Measurements from ENCODE around the gene IQCE.
"Not testable (repeated sequence)": the region's sequence is repeated elsewhere in the genome, so short reads cannot be mapped to it uniquely, and the experiment has no call there.

Gene IQCE

DNA sequence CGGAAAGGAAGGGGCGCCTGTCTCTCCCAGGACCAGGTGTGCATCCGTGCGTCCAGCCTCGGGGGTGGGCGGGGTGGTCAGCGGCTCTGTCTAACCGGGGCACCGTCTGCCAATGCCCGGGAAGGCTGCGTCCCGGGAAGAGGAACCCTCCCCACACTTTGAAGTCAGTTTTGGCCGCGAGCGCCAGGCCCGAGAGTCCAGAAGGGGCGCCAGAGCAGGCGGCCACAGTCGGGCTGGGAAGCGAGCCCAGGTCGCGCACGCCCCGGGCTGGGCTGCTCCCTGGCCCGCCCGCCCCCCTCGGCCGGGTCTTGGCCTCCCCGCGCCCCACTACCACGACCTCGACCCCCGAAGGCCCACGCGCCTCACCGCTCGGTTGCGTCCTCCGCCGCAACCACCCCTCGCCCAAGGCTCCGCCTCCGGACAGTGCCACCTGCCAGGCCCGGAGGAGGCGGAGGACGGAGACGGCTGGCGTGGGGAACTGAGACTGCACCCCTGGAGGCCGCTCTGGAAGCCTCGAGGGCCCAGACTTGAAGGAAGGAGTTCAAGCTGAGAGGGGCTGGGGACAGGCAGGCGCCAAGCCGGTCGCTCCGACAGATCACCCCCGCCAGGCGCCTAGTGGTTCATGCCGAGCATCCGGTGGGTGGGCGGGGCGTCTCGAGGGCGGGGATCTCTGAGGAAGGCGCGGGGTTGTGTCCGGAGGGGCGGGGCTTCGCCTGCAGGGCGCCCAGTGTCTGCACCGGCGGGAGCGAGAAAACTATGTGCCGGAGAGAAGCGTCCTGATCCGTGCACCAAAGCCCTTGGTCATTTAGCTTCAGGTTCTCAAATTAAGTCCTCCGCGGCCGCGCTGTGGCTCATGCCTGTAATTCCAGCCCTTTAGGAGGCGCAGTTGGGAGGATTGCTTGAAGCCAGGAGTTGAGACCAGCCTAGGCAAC is 3.4 kb upstream of the IQCE start, which contains the start of gene BRAT1:
TSS of gene BRAT1 (minus strand) at position 404 of the 932 bp plus-strand sequence. CDS start 1,093 bp downstream, outside the sequence.
- DNase-seq = peak; percentile 92

DNA sequence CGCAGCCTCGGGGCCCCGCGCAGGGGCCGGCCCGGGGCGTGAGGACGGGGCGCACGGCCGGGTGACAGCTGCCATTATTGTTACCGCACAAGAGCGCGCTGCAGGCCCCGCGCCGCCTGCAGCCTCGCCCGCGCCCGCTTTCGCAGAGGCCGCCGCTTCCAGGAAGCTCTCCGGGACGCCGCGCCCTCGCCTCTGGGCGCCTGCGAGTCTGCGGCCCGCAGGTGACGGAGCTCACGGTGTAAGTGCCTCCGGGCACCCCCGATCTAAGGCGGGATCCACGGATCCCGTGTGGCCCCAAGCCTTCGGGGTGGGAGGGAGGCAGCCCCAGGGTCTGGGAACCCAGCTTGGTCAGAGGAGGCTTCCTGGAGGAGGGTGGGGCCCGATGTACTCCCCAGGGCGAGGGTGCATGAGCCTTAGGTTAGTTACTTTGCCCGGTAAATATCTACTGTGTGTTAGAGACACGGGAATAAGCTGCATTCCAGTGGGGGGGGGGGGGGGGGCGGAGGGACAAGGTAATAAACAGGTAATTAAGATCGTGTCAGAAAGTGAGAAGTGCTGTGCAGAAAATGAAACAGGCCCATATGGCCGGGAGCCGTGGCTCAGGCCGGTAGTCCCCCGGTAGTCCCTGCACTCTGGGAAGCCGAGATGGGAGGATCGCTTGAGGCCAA is 638 bp downstream of the IQCE start:
- peak; percentile 23 for DNase-seq

DNA sequence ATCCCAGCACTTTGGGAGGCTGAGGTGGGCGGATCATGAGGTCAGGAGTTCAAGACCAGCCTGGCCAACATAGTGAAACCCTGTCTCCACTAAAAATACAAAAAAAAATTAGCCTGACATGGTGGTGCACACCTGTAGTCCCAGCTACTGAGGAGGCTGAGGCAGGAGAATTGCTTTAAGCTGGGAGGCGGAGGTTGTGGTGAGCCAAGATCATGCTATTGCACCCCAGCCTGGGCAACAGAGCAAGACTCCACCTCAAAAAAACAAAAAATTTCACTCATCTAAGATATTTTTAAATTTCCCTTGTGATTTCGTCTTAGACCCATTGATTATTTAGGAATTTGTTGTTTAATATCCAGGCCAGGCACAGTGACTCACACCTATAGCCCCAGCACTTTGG is 5.2 kb downstream of the IQCE start:
- not testable (repeated sequence) for DNase-seq

DNA sequence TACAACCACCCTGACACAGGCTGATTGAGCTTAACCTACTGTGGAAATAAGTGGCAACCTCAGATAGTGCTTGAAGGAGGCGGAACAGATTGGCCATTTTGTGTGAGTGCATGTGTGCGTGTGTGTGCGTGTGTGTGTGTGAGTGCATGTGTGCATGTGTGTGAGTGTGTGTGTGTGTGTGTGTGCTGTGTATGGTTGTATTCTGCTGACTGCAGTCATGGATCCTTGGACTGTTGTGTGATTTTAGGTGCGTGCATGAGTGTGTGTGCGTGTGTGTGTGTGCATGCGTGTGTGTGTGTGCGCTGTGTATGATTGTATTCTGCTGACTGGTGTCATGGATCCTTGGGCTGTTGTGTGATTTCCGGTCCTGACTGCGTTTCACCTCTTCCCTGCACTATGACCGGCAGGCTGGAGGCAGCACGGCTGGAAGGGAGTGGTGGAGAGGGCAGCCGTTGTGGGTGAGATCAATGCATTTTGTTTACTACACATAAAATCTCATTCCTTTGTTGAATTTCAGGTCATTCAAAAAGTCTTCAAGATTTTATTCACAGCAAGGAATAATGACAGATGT is 6.3 kb downstream of the IQCE start:
- DNase-seq = no peak

DNA sequence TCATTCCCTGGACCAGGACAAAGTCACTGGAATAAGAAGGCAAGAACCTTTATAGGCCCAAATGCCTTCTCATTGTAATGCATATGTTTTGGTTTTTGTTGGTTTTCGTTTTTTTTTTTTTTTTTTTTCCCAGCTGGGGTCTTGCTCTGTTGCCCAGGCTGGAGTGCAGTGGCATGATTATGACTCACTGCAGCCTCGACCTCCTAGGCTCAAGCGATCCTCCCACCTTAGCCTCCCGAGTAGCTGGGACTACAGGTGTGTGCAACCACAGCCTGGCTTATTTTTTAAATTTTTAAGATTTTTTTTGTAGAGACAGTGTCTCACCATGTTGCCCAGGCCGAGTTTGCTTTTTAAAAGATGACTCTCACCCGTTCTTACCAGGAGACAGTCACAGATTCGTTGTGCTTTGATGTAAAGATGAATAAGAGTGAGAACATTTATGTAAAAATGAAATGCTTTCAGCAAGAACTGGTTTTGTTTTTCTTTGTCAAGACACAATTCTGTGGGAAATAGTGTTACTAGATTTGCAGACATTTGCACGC is 7.6 kb downstream of the IQCE start:
- DNase-seq = no peak

DNA sequence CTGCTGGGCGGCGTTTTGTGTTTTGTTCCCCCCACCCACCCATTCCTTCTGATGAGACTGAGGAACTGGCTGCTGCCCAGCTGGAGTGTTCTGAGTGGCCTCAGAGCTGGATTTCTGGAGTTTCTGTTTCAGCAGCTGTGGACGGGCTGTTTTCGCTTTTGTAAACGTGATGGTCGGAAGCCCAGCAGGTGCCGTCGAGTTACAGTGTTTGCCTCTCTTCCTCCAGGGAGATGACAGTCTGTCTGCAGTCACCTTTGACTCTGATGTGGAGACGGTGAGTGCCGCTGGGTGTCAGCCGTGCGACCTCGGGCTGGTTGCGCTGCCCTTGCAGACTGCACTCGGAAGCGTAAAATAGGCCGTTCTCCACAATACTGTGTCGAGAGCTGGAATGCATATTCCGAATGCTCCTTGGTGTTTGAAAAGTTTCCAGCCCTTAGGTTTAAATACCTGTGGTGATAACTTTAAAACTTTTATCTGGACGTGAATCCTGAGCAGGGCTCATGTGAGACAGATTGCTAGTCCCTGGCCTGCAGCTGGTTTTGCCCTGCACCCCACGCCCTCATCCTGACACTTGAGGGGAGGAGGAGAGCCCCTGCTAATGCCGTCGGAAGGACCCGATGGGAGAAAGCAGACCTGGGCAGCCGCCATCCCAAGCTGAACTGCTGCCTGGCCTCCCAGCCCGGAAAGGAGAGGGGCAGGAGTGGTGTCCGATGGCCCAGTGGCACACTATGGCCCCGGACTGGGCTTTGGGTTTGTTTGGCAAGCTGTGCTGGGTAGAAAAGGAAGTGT is 8.3 kb downstream of the IQCE start:
- DNase-seq = no peak

DNA sequence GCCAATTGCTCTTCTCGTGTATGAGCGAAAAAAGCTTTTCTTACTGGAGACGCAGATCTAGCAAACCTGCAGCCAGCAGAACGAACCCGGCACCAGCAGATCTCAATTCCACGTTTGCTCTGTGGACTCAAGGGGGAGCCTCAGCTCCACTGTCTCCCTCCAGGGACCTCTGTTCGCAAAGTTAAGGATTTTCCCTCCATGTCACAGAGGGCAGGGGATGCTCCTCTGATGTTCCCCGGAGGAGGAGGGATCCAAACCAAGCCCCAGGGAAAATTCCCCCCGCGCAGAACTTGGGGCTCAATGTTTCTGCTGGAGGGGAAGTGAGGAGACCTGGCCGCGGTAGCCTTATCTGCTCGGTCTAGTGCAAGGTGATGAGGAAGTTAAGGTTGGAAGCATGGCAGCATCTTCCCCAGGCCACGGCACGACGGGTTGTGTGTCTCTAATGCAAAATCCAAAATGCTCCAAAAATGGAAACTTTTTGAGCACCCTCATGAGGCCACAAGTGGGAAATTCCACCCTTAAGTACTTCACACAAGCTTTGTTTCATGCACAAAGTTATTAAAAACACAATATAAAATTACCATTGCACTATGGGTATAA is 9.0 kb downstream of the IQCE start:
- DNase-seq = peak; percentile 32

DNA sequence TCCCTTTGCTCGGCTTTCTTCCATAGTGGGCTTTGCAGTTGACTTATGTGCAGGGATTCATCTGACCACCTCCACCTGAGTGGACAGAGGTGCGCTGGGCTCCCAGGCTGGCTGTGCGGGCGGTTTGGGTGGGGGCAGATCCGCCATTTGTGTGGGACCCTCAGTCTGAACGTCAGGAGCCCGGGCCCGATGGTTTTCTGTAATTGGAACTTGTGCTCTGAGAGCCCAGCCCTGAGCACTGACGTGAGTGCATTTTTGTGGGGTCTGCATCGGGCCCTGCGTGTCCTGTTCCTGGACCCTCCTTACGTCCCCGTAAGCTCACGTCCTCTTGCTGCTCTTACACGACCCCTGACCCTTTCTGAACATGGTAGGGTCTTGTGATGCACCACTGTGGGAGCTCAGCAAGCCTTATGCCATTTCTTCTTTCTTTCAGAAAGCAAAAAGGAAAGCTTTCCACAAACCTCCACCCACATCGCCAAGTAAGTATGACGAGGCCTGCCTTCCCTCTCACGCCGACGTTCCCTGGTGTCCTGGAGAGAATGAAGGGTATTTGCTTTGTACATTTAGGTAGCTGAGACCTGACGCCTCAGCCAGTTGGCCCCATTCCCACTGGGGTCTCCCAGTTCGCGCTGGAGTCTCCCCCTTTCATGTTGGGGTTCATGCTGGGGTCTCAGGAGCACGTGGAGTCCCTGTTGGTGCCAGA is 9.9 kb downstream of the IQCE start:
- no peak for DNase-seq

DNA sequence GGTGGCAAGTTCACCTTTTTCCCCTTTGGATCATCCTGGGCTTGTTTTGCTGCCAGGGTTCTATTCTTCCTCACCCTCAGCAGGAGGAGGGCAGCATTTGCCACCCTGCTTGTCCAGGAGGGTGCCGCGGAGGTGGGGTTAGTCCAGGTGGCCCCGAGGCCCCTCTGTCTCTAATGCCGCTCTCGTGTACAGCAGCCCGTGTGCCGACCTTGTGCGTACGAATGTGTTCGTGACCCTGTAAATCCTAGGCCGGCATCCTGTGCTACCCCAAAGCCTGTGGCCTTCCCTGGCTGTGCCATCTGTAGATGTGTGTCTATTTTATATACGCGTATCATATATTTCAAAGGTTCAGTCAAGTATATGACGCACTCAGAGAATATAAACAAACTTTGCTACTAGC is 10.6 kb downstream of the IQCE start:
- no peak for DNase-seq

DNA sequence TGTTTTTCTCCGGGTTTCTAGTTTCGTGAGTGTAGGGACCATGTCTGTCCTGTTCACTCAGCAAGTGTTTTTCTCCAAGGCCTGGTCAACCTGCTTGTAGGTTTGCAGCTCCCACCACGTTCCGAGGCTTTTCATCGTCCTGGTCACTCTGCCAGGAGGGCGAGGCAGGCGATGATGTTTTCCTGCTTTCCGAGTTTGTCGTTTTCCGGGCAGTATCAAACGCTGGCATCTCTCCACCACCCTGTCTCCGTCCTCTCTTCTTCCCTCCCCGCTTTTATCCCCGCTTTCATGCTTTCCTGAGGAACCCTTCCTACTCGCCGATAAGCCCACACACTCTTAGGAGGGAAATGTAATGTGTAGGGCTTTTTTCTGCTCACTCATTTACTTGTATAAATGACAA is 11.2 kb downstream of the IQCE start:
- DNase-seq = no peak

DNA sequence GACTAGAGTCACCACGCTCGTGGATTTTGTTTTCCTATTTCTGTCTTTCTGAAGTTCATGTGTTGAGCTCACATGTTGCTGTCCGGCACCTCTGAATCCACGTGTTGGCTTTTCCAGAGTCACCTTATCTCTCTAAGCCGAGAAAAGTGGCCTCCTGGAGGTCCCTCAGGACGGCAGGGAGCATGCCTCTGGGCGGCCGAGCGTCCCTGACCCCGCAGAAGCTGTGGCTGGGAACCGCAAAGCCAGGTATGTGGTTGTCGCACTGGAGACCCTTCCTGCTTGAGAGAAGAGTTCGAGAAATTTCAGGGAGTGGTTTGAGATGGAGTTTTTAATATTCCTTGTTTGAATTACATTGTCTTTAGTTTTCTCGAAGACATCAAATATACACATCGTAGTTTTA is 12.6 kb downstream of the IQCE start:
- no peak for DNase-seq

DNA sequence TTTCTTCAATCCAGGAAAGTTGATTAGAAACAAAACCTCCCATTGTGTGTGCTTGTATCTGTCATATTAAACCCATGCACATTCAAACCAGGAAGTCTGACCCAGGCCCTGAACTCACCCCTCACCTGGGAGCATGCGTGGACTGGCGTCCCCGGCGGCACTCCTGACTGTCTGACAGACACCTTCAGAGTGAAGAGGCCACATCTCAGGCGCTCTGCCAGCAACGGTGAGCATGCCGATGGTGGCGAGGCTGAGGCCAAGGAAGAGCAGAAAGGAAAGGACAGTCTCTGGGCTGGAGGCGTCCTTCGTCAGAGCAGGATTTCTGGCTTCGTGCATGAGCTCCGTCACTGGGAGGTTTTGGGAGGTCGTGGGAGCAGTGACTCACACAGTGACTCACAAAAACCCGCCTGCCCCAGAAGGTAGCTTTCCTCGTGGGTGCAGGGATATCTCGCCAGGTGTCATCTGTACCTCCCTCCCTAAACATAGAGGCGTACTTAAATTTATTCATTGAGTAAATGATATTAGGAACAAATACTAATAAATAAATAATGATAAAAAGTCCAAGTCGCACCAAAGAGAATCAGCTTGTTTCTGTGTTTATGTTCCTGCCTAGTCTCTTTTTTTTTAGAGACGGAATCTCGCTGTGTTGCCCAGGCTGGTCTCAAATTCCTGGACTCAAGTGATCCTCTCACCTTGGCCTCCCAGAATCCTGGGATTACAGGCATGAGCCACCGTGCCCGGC is 13.5 kb downstream of the IQCE start:
- no peak for DNase-seq

DNA sequence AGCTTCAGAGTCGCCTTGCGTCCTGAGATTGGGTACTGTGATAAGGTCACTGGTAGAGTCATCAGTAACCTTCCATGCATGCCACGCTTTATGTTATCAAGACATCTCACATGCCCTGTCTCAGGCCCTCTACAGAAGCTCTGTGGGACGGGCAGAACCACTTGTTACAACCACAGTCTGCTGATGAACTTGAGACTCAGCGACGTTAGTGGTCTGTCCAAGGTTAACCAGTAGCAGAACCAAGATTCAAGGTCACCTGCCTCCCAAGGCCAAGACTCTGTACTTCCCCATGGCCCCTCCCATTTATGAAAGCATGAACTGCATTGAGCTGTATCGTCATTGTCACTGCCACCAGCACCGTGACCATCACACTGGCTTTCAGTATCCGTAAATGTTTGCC is 15.0 kb downstream of the IQCE start:
- DNase-seq = no peak

DNA sequence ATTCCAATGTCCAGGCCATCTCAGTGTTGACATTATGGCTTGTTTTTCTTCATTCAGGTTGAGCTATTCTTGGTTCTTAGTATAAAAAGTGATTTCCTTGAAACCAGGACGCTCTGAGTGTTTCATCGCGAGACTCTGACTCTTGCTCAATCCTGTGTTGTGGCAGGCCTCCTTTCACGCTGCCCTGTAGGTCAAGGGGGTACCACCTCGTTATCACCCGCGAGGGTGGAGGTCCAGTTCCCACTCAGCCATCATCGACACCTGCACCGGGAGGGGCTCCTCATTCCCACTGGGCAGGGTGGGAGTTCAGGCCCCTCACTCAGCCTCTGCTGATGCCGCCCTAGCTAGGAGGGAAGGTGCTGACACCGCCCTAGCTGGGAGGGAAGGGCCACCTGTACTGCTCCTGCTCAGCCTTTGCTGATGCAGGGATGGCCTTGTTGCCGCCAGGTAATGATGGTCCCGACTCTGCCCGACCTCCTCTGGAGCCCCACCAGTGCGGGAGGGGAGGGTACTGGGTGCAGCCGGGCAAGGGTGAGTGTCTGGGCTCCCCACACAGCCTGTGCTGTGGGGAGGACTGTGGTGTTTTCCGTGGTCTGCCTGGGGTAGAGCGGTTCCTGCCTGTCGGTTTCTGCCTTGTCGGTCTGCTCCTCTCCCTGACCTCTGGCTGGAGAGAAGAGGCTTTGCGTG is 16.4 kb downstream of the IQCE start:
- DNase-seq = no peak

DNA sequence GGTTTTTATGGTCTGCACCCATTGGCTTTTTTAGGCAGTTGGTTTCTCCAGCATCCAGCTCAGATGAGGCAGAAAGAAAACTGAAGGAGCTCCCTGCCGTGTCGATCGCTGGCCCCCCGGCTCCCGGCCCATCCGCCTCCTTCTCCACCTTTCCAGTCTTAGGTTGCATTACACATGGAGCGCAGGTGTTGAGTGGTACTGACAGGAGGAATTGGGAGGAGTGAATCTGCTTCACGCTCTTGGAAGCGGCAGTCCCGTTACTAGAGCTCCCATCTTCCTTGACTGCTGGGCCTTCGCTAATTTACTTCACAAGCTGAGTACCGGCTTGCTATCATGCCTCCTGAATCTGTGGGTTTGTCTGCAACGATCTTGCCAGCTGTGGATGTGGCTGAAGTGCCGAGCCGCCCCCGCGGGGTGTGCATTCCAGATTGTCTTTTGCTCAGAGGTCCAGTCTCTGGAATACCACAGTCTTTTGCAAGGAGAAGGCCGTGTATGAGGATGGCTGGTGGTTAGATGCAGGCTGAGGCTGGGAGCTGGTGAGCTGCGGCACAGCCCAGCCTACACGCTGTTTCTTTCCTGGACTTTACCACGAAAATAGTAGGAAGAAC is 17.1 kb downstream of the IQCE start:
- no peak for DNase-seq

DNA sequence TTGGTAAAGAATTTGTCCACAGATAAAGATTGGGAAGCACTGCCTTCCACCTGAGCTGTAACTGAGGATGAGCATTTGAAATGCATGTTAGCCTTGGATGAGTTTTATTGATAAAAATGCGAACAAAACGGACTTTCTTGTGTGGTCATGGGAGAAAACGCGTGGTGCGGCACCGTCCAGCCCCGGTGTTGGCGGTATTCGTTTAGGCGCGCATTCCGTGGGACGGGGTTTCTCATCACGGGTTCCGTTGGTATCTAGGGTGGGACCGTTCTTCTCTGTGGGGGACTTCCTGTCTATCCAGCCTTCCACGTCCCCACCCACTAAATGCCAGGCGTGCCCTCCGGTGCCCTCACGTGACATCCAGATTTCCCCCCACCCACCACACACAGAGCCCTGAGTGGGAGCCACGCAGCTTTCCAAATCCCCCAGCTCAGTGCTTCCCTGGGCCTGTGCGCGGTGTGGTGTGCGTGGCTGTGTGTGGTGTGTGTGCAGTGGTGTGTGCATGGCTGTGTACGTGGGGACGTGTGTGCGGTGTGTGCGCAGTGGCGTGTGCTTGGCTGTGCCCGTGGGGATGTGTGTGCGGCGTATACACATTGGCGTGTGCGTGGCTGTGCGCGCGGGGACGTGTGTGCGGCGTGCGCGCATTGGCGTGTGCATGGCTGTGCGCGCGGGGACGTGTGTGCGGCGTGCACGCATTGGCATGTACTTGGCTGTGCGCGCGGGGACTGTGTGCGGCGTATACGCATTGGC is 18.1 kb downstream of the IQCE start:
- DNase-seq = no peak

DNA sequence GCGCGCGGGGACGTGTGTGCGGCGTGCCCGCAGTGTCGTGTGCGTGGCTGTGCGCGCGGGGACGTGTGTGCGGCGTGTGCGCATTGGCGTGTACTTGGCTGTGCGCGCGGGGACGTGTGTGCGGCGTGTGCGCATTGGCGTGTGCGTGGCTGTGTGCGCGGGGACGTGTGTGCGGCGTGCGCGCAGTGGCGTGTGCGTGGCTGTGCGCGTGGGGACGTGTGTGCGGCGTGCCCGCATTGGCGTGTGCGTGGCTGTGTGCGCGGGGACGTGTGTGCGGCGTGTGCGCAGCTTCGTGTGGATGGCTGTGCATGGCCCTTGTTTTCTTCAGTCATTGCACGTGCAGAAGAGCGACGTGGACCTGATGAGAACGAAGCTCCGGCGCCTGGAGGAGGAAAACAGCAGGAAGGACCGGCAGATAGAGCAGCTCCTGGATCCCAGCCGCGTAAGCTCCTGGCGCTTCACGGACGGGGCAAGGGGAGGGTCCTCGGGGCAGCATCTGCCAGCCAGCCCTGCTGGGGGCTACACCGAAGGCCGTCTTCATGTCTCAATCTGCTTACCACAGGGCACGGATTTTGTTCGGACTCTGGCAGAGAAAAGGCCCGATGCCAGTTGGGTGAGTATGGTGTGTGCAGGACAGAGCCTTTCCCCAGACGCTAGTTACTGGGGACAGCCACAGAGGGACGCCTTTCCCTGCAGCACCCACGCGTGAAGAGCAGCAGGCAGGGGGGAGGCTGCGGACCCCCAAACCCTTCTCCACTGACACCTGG is 19.3 kb downstream of the IQCE start:
- DNase-seq = no peak

DNA sequence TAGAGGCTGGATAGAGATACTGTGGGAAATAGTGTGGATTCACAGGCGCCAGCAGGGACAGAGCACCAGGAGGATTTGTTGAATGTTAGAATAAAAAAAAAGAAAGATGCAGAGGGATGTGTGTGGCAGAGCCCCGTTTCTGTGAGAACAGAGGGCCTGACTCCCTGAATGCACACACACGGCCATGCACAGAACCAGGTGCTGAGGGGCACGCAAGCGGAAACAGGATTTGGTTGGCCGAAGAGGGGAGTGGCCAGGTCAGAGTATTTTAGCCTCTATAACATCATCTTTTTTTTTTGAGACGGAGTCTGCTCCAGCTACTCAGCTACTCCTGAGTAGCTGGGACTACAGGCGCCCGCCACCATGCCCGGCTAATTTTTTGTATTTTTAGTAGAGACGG is 21.9 kb downstream of the IQCE start:
- no peak for DNase-seq
